GM23248 (cell line): ENCODE data around the gene ERICH2. TPM values are rescaled to one million over a fixed set of nuclear protein-coding genes. Genes with fewer than 3 reads are reported as not detected.

Experiments used
- DNase-seq: peaks from one replicate; pipeline ENCODE4 v3.0.0-alpha.2; 2015
- H2AFZ ChIP-seq: fragments of 200-600 bp; sonication (generic); 2 replicates; pipeline ENCODE4 v1.6.1; 2016; ENCODE audit warnings: antibody characterized with exemption
- H3F3A ChIP-seq: fragments of 200-600 bp; sonication (generic); 2 replicates; pipeline ENCODE4 v1.6.1; 2016; ENCODE audit warnings: mild to moderate bottlenecking, antibody characterized with exemption, mixed run types; ENCODE audit not compliant: insufficient read depth
- H3K27ac ChIP-seq: fragments of 200-600 bp; sonication (generic); 2 replicates; pipeline ENCODE4 v1.5.1; 2016; ENCODE audit warnings: mild to moderate bottlenecking
- H3K27me3 ChIP-seq: fragments of 200-600 bp; sonication (generic); replicated peaks from 2 replicates; pipeline ENCODE4 v1.6.1; 2016; ENCODE audit warnings: mild to moderate bottlenecking; ENCODE audit not compliant: insufficient read depth
- H3K36me3 ChIP-seq: fragments of 200-600 bp; sonication (generic); 2 replicates; pipeline ENCODE4 v1.6.1; 2016; ENCODE audit warnings: low read depth, mild to moderate bottlenecking
- H3K4me1 ChIP-seq: fragments of 200-600 bp; sonication (generic); 2 replicates; pipeline ENCODE4 v1.6.1; 2016; ENCODE audit warnings: mild to moderate bottlenecking; ENCODE audit not compliant: insufficient read depth
- H3K4me2 ChIP-seq: fragments of 200-600 bp; sonication (generic); one replicate; pipeline ENCODE4 v1.6.1; 2016; ENCODE audit warnings: mild to moderate bottlenecking; ENCODE audit not compliant: unreplicated experiment
- H3K4me3 ChIP-seq: fragments of 200-600 bp; sonication (generic); 2 replicates; pipeline ENCODE4 v1.5.1; 2016; ENCODE audit warnings: mild to moderate bottlenecking
- H3K79me2 ChIP-seq: fragments of 200-600 bp; sonication (generic); 2 replicates; pipeline ENCODE4 v1.6.1; 2016; ENCODE audit warnings: mild to moderate bottlenecking; ENCODE audit not compliant: insufficient read depth
- H3K9ac ChIP-seq: fragments of 200-600 bp; sonication (generic); 2 replicates; pipeline ENCODE4 v1.6.1; 2016; ENCODE audit warnings: mild to moderate bottlenecking
- H3K9me2 ChIP-seq: fragments of 200-600 bp; sonication (generic); 2 replicates; pipeline ENCODE4 v1.6.1; 2016; ENCODE audit warnings: mixed run types, mild to moderate bottlenecking, moderate library complexity; ENCODE audit not compliant: insufficient read depth
- H3K9me3 ChIP-seq: fragments of 200-600 bp; sonication (generic); one replicate; pipeline ENCODE4 v1.6.1; 2017; ENCODE audit warnings: low read depth
- H4K20me1 ChIP-seq: fragments of 200-600 bp; sonication (generic); 2 replicates; pipeline ENCODE4 v1.6.0; 2016; ENCODE audit not compliant: insufficient read depth
- EZH2 ChIP-seq: fragments of 200-600 bp; sonication (generic); IDR thresholded peaks from 2 replicates; pipeline ENCODE4 v1.6.1; 2018; ENCODE audit warnings: antibody characterized with exemption, mild to moderate bottlenecking; ENCODE audit not compliant: insufficient read depth, poor library complexity, severe bottlenecking
- EZH2phosphoT487 ChIP-seq: fragments of 200-600 bp; sonication (generic); IDR thresholded peaks from 2 replicates; pipeline ENCODE4 v1.6.1; 2018; ENCODE audit warnings: antibody characterized with exemption, moderate library complexity, mild to moderate bottlenecking, low read depth; ENCODE audit not compliant: insufficient read depth
- WGBS, 2 experiments: methylation state at CpG; one replicate each; pipeline ENCODE4 v1.1.6; 2015 to 2017; ENCODE audit warnings: low lambda C conversion rate in 2 of 2, low coverage in 1 of 2; ENCODE audit errors: missing lambda C conversion rate in 2 of 2; 5-methylcytosine and 5-hydroxymethylcytosine counted together
- in situ Hi-C: fragments of 300-500 bp; cut with MboI; formaldehyde crosslinking; loops from 2 replicates; pipeline ENCODE4 v1.15.0; 2020
- polyA plus RNA-seq: library from polyadenylated mRNA; unstranded; fragments of >200 nt; fragmentation: Nextera tagmentation; extraction: Ambion mirVana; gene quantifications from 2 replicates; pipeline ENCODE4 v1.2.1, GENCODE V29; 2016
- total RNA-seq: library from RNA; depleted of rRNA; stranded (reverse); fragments of >200 nt; shearing (Covaris generic); gene quantifications from 2 replicates; pipeline ENCODE4 v1.2.3, GENCODE V29; 2014

Gene ERICH2
- total and polyA plus RNA-seq, 2 experiments from 2014 or later, result not detected

DNA sequence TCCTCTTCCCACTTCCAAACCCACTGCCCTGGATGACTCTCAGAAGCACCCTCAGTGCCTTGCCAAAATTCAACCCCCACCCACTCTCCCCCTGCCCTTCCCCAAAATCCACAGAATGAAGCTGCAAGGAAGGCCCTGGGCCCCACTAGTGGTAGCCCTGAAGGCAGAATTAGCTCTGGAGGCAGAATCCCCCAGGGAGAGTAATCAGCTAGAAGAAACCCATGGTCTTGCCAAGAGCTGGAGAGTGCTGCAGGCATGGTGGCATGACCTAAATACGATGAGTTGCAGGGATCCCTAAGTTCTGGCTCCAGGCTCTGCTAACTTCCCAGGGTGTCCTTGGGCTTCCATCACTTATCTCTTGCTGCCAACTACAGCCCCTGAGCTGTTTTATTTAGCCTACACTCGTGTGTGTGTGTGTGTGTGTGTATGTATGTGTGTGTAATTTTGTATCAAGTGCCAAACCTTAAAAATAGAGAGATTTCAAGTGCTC is 54.4 kb downstream of the ERICH2 start:
- no peaks in the 10 kb centered on the region; the same call in 1 of the 2 replicates for H3K4me1 ChIP-seq
- no peaks in the 10 kb centered on the region for H4K20me1 ChIP-seq
- H3K27me3 ChIP-seq, result peaks cover 52% of the 10 kb centered on the region
- no peak overlapping the region for H3K4me3 ChIP-seq
- TF ChIP-seq EZH2phosphoT487 (no peak), EZH2 (no peak)
- H3K9ac ChIP-seq, result no peak overlapping the region
- 54 to 63% methylated on average over 2 of the region's 2 CpGs for WGBS, 2 experiments
- H3K79me2 ChIP-seq, result no peaks in the 10 kb centered on the region
- no peaks in the 10 kb centered on the region for H3K36me3 ChIP-seq
- no peaks in the 10 kb centered on the region for H3F3A ChIP-seq
- H3K27ac ChIP-seq, result no peak overlapping the region
- no peak overlapping the region for H3K4me2 ChIP-seq
- no peak overlapping the region for H2AFZ ChIP-seq
- no peaks in the 10 kb centered on the region for H3K9me2 ChIP-seq
- no peaks in the 10 kb centered on the region for H3K9me3 ChIP-seq
- peak; percentile 46 for DNase-seq
- in situ Hi-C loops, result loop anchor here (25.0 kb wide), 2 partner anchors 412 to 1362 kb away; no protein-coding TSS in a partner anchor

DNA sequence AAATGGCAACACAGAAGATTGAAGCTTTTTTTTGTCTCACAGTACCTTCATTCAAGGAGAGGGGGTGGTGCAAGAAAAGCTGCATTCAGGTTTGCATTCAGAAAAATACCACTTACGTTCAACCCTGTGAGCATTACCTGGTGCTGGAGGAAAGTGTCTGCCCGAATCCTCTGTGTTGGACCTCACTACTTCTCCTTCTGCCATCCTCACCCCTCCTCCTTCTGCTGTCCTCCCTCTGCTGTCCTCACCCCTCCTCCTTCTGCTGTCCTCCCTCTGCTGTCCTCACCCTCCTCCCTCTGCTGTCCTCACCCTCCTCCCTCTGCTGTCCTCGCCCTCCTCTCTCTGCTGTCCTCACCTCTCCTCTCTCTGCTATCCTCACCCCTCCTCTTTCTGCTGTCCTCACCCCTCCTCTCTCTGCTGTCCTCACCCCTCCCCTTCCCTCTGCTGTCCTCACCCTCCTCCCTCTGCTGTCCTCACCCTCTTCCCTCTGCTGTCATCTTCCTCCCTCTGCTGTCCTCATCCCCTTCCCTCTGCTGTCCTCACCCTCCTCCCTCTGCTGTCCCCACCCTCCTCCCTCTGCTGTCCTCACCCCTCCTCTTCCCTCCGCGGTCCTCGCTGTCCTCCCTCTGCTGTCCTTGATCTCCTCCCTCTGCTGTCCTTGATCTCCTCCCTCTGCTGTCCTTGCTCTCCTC is 57.8 kb downstream of the ERICH2 start:
- 83 to 96% methylated on average over 2 to 6 of the region's 6 CpGs for WGBS, 2 experiments
- no peak for DNase-seq
- no peaks in the 10 kb centered on the region for H4K20me1 ChIP-seq
- no peak overlapping the region for H3K9ac ChIP-seq
- no peak overlapping the region for H2AFZ ChIP-seq
- no peaks in the 10 kb centered on the region for H3F3A ChIP-seq
- no peak overlapping the region for H3K4me3 ChIP-seq
- peaks cover 20% of the 10 kb centered on the region for H3K27me3 ChIP-seq
- H3K27ac ChIP-seq, result no peak overlapping the region
- no peaks in the 10 kb centered on the region for H3K9me2 ChIP-seq
- no peaks in the 10 kb centered on the region for H3K36me3 ChIP-seq
- no peaks in the 10 kb centered on the region for H3K9me3 ChIP-seq
- H3K79me2 ChIP-seq, result no peaks in the 10 kb centered on the region
- TF ChIP-seq EZH2, result no peak
- TF ChIP-seq EZH2phosphoT487, result no peak
- H3K4me2 ChIP-seq, result no peak overlapping the region
- H3K4me1 ChIP-seq, result 0 out of 2 replicates have a peak, but pooled peaks cover 2% of the 10 kb centered on the region
- in situ Hi-C loops, result loop anchor here (25.0 kb wide), 1 partner anchor 1366 kb away; no protein-coding TSS in a partner anchor

DNA sequence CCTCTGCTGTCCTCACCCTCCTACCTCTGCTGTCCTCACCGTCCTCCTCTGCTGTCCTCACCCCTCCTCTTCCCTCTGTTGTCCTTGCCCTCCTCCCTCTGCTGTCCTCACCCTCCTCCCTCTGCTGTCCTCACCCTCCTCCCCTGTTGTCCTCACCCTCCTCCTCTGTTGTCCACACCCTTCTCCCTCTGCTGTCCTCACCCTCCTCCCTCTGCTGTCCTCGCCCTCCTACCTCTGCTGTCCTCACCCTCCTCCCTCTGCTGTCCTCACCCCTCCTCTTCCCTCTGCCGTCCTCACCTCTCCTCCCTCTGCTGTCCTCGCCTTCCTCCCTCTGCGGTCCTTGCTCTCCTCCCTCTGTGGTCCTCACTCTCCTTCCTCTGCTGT is 58.3 kb downstream of the ERICH2 start:
- no peak for DNase-seq
- Histone ChIP-seq H3K4me1 (0 out of 2 replicates have a peak, but pooled peaks cover 3% of the 10 kb centered on the region), H3K79me2 (no peaks in the 10 kb centered on the region), H4K20me1 (no peaks in the 10 kb centered on the region), H3K36me3 (no peaks in the 10 kb centered on the region), H3K27ac (no peak overlapping the region), H3K4me2 (no peak overlapping the region), H3K9ac (no peak overlapping the region), H3F3A (no peaks in the 10 kb centered on the region), H3K4me3 (no peak overlapping the region), H3K9me2 (no peaks in the 10 kb centered on the region), H2AFZ (no peak overlapping the region), H3K9me3 (no peaks in the 10 kb centered on the region), H3K27me3 (peaks cover 19% of the 10 kb centered on the region)
- in situ Hi-C loops, result loop anchor here (25.0 kb wide), 1 partner anchor 1366 kb away; no protein-coding TSS in a partner anchor
- 71 to 100% methylated on average over 1 to 5 of the region's 5 CpGs for WGBS, 2 experiments
- TF ChIP-seq EZH2phosphoT487, result no peak
- no peak for TF ChIP-seq EZH2

DNA sequence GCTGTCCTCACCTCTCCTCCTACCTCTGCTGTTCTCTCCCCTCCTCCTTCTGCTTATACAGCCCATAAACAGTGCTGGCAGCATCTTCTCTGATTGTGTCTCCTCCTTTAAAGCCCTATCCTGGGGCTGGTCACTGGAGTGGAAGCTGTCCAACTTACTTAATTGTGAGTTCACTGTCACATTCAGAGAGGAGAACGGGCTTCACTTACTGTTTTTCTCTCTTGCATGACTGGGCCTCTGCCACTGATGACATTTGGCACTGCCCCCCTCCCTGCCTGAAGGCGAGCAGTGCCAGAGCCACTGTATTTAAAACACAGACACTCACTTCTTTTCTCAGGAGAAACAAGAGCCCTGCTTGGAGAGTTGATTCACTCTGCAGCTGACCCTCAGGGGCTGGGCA is 58.9 kb downstream of the ERICH2 start:
- H3K4me3 ChIP-seq, result no peak overlapping the region
- no peak overlapping the region for H3K9ac ChIP-seq
- no peak for DNase-seq
- H3K36me3 ChIP-seq, result no peaks in the 10 kb centered on the region
- 0 out of 2 replicates have a peak, but pooled peaks cover 3% of the 10 kb centered on the region for H3K4me1 ChIP-seq
- H3K27ac ChIP-seq, result no peak overlapping the region
- H4K20me1 ChIP-seq, result no peaks in the 10 kb centered on the region
- no peak for TF ChIP-seq EZH2
- no peak for TF ChIP-seq EZH2phosphoT487
- no peaks in the 10 kb centered on the region for H3K9me2 ChIP-seq
- no peaks in the 10 kb centered on the region for H3F3A ChIP-seq
- in situ Hi-C loops, result loop anchor here (25.0 kb wide), 1 partner anchor 1367 kb away; no protein-coding TSS in a partner anchor
- WGBS, 2 experiments, result 32 to 34% methylated on average over 2 of the region's 2 CpGs
- H3K4me2 ChIP-seq, result no peak overlapping the region
- peaks cover 18% of the 10 kb centered on the region for H3K27me3 ChIP-seq
- no peak overlapping the region for H2AFZ ChIP-seq
- H3K9me3 ChIP-seq, result no peaks in the 10 kb centered on the region
- no peaks in the 10 kb centered on the region for H3K79me2 ChIP-seq
